Measurements from ENCODE around the gene ZNF638.

GRCh38 chr2:71303849-71304248 is 27.7 kb upstream of the ZNF638 start:
- TF ChIP-seq, protein P1, sequence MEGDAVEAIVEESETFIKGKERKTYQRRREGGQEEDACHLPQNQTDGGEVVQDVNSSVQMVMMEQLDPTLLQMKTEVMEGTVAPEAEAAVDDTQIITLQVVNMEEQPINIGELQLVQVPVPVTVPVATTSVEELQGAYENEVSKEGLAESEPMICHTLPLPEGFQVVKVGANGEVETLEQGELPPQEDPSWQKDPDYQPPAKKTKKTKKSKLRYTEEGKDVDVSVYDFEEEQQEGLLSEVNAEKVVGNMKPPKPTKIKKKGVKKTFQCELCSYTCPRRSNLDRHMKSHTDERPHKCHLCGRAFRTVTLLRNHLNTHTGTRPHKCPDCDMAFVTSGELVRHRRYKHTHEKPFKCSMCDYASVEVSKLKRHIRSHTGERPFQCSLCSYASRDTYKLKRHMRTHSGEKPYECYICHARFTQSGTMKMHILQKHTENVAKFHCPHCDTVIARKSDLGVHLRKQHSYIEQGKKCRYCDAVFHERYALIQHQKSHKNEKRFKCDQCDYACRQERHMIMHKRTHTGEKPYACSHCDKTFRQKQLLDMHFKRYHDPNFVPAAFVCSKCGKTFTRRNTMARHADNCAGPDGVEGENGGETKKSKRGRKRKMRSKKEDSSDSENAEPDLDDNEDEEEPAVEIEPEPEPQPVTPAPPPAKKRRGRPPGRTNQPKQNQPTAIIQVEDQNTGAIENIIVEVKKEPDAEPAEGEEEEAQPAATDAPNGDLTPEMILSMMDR (conservative IDR thresholded peaks at IDR 0.05; ENCODE audit: low read length) = no peak
- no peak for TF ChIP-seq EZH2phosphoT487 (IDR thresholded peaks at IDR 0.05; ENCODE audit: borderline replicate concordance)

Measured in Loucy (cell line).